Activated naive CD8-positive, alpha-beta T cell (primary cell): ENCODE measurements around the gene MMAA.
A peak's percentile ranks its signal among the peaks of the same experiment; 100 is the strongest.
"Not testable (repeated sequence)": the region's sequence is repeated elsewhere in the genome, so short reads cannot be mapped to it uniquely, and the experiment has no call there.

Experiments
- H3K27ac Mint-ChIP-seq: one replicate; pipeline ENCODE4 v1.8.0; 2021; ENCODE audit warnings: mixed read lengths
- H3K27me3 Mint-ChIP-seq: one replicate; pipeline ENCODE4 v1.8.0; 2021; ENCODE audit warnings: mixed read lengths
- H3K36me3 Mint-ChIP-seq: one replicate; pipeline ENCODE4 v1.8.0; 2021; ENCODE audit warnings: mixed read lengths
- H3K4me1 Mint-ChIP-seq: one replicate; pipeline ENCODE4 v1.8.0; 2021; ENCODE audit warnings: low read depth, mixed read lengths
- H3K4me3 Mint-ChIP-seq: one replicate; pipeline ENCODE4 v1.8.0; 2021; ENCODE audit warnings: mild to moderate bottlenecking, mixed read lengths
- H3K9me3 Mint-ChIP-seq: one replicate; pipeline ENCODE4 v1.8.0; 2021; ENCODE audit warnings: low read depth, mixed read lengths

MMAA gene

GRCh38 chr4:145618210-145618931 lies 814 bp upstream of the MMAA start:
- Mint-ChIP-seq H3K27me3 (no peaks in the 10 kb centered on the region), H3K4me3 (peak overlapping the region; percentile 98), H3K36me3 (peaks cover 3% of the 10 kb centered on the region), H3K27ac (peak overlapping the region; percentile 99), H3K4me1 (peaks cover 42% of the 10 kb centered on the region), H3K9me3 (no peaks in the 10 kb centered on the region)

GRCh38 chr4:145619639-145619996 lies 433 bp downstream of the MMAA start:
- Mint-ChIP-seq H3K36me3 (peaks cover 7% of the 10 kb centered on the region), H3K27ac (peak overlapping the region; percentile 99), H3K27me3 (no peaks in the 10 kb centered on the region), H3K4me1 (peaks cover 46% of the 10 kb centered on the region), H3K4me3 (peak overlapping the region; percentile 98), H3K9me3 (no peaks in the 10 kb centered on the region)

GRCh38 chr4:145622067-145622466 lies 2.9 kb downstream of the MMAA start:
- H3K9me3 Mint-ChIP-seq, H3K27me3 Mint-ChIP-seq, H3K36me3 Mint-ChIP-seq, H3K27ac Mint-ChIP-seq: not testable (repeated sequence)
- peak overlapping the region; percentile 41 for H3K4me3 Mint-ChIP-seq
- H3K4me1 Mint-ChIP-seq: peaks cover 50% of the 10 kb centered on the region

GRCh38 chr4:145623831-145624230 lies 4.6 kb downstream of the MMAA start:
- Mint-ChIP-seq H3K36me3 (peaks cover 14% of the 10 kb centered on the region), H3K4me1 (peaks cover 43% of the 10 kb centered on the region), H3K27ac (peak overlapping the region; percentile 66), H3K4me3 (no peak overlapping the region), H3K27me3 (no peaks in the 10 kb centered on the region), H3K9me3 (no peaks in the 10 kb centered on the region)

- Mint-ChIP-seq H3K9me3 (no peaks in the 10 kb centered on the region), H3K4me3 (no peak overlapping the region), H3K27ac (no peak overlapping the region), H3K27me3 (no peaks in the 10 kb centered on the region), H3K4me1 (peaks cover 35% of the 10 kb centered on the region), H3K36me3 (peaks cover 22% of the 10 kb centered on the region)
These were observed 6.8 kb downstream of the MMAA start for GRCh38 chr4:145625677-145626622.

- Mint-ChIP-seq H3K27ac (no peak overlapping the region), H3K36me3 (peaks cover 25% of the 10 kb centered on the region), H3K27me3 (no peaks in the 10 kb centered on the region), H3K4me3 (no peak overlapping the region), H3K9me3 (no peaks in the 10 kb centered on the region), H3K4me1 (peaks cover 33% of the 10 kb centered on the region)
These were observed 7.4 kb downstream of the MMAA start for GRCh38 chr4:145626623-145626982.

GRCh38 chr4:145635117-145635516 lies 15.9 kb downstream of the MMAA start:
- H3K27me3 Mint-ChIP-seq: no peaks in the 10 kb centered on the region
- no peaks in the 10 kb centered on the region for H3K9me3 Mint-ChIP-seq
- no peak overlapping the region for H3K4me3 Mint-ChIP-seq
- peaks cover 22% of the 10 kb centered on the region for H3K36me3 Mint-ChIP-seq
- H3K4me1 Mint-ChIP-seq: peaks cover 9% of the 10 kb centered on the region
- no peak overlapping the region for H3K27ac Mint-ChIP-seq

- Mint-ChIP-seq H3K9me3 (no peaks in the 10 kb centered on the region), H3K4me1 (peaks cover 9% of the 10 kb centered on the region), H3K36me3 (peaks cover 21% of the 10 kb centered on the region), H3K27me3 (no peaks in the 10 kb centered on the region), H3K4me3 (no peak overlapping the region), H3K27ac (no peak overlapping the region)
These were observed 16.4 kb downstream of the MMAA start for GRCh38 chr4:145635630-145636029.

GRCh38 chr4:145639186-145639698 lies 20.1 kb downstream of the MMAA start:
- no peak overlapping the region for H3K4me3 Mint-ChIP-seq
- no peak overlapping the region for H3K27ac Mint-ChIP-seq
- H3K27me3 Mint-ChIP-seq: no peaks in the 10 kb centered on the region
- peaks cover 30% of the 10 kb centered on the region for H3K36me3 Mint-ChIP-seq
- H3K9me3 Mint-ChIP-seq: no peaks in the 10 kb centered on the region
- H3K4me1 Mint-ChIP-seq: no peaks in the 10 kb centered on the region

GRCh38 chr4:145640236-145640635 lies 21.1 kb downstream of the MMAA start:
- H3K4me1 Mint-ChIP-seq, H3K27ac Mint-ChIP-seq, H3K9me3 Mint-ChIP-seq, H3K4me3 Mint-ChIP-seq, H3K27me3 Mint-ChIP-seq: not testable (repeated sequence)
- H3K36me3 Mint-ChIP-seq: peaks cover 32% of the 10 kb centered on the region

- H3K4me3 Mint-ChIP-seq: no peak overlapping the region
- no peaks in the 10 kb centered on the region for H3K27me3 Mint-ChIP-seq
- no peak overlapping the region for H3K27ac Mint-ChIP-seq
- H3K36me3 Mint-ChIP-seq: peaks cover 43% of the 10 kb centered on the region
- H3K9me3 Mint-ChIP-seq: no peaks in the 10 kb centered on the region
- no peaks in the 10 kb centered on the region for H3K4me1 Mint-ChIP-seq
These were observed 24.1 kb downstream of the MMAA start for GRCh38 chr4:145643295-145643694.

GRCh38 chr4:145644699-145645098 lies 25.5 kb downstream of the MMAA start:
- no peak overlapping the region for H3K4me3 Mint-ChIP-seq
- no peak overlapping the region for H3K27ac Mint-ChIP-seq
- peaks cover 35% of the 10 kb centered on the region for H3K36me3 Mint-ChIP-seq
- no peaks in the 10 kb centered on the region for H3K4me1 Mint-ChIP-seq
- H3K27me3 Mint-ChIP-seq: no peaks in the 10 kb centered on the region
- H3K9me3 Mint-ChIP-seq: no peaks in the 10 kb centered on the region

GRCh38 chr4:145656156-145656555 lies 37.0 kb downstream of the MMAA start:
- H3K4me1 Mint-ChIP-seq: no peaks in the 10 kb centered on the region
- no peak overlapping the region for H3K27ac Mint-ChIP-seq
- no peak overlapping the region for H3K4me3 Mint-ChIP-seq
- no peaks in the 10 kb centered on the region for H3K27me3 Mint-ChIP-seq
- peaks cover 63% of the 10 kb centered on the region for H3K36me3 Mint-ChIP-seq
- peaks cover 8% of the 10 kb centered on the region for H3K9me3 Mint-ChIP-seq

GRCh38 chr4:145660064-145660463 lies 40.9 kb downstream of the MMAA start:
- no peak overlapping the region for H3K4me3 Mint-ChIP-seq
- H3K9me3 Mint-ChIP-seq: peaks cover 22% of the 10 kb centered on the region
- H3K4me1 Mint-ChIP-seq: no peaks in the 10 kb centered on the region
- H3K27me3 Mint-ChIP-seq: no peaks in the 10 kb centered on the region
- H3K27ac Mint-ChIP-seq: no peak overlapping the region
- H3K36me3 Mint-ChIP-seq: peaks cover 64% of the 10 kb centered on the region

GRCh38 chr4:145663194-145663593 lies 44.0 kb downstream of the MMAA start:
- Mint-ChIP-seq H3K9me3 (peaks cover 22% of the 10 kb centered on the region), H3K4me3 (no peak overlapping the region), H3K36me3 (peaks cover 42% of the 10 kb centered on the region), H3K27me3 (no peaks in the 10 kb centered on the region), H3K4me1 (no peaks in the 10 kb centered on the region), H3K27ac (no peak overlapping the region)
